ENCODE measurements around the gene ZCRB1. TPM values are rescaled to one million over a fixed set of nuclear protein-coding genes. Genes with fewer than 3 reads are reported as not detected.

Gene ZCRB1
- total RNA-seq, 4 donors from 2014 or later, result 21.3 to 31.0 (median 24.3) TPM

GRCh38 chr12:42278128-42278510, 47.8 kb downstream of the ZCRB1 start:
- no peaks in the 10 kb centered on the region for H3K36me3 ChIP-seq
- no peak overlapping the region for H3K4me3 ChIP-seq
- H3K27ac ChIP-seq, result no peak overlapping the region
- DNase-seq (ENCODE audit: low spot score in 2 of 2), result no peak
- no peaks in the 10 kb centered on the region for H3K27me3 ChIP-seq
- no peaks in the 10 kb centered on the region for H3K4me1 ChIP-seq
- no peaks in the 10 kb centered on the region for H3K9me3 ChIP-seq
- TF ChIP-seq EP300 (IDR thresholded peaks at IDR 0.05) (no peak), POLR2A (IDR thresholded peaks at IDR 0.05) (no peak), POLR2AphosphoS5 (IDR thresholded peaks at IDR 0.05) (no peak)
- TF ChIP-seq, protein P1, sequence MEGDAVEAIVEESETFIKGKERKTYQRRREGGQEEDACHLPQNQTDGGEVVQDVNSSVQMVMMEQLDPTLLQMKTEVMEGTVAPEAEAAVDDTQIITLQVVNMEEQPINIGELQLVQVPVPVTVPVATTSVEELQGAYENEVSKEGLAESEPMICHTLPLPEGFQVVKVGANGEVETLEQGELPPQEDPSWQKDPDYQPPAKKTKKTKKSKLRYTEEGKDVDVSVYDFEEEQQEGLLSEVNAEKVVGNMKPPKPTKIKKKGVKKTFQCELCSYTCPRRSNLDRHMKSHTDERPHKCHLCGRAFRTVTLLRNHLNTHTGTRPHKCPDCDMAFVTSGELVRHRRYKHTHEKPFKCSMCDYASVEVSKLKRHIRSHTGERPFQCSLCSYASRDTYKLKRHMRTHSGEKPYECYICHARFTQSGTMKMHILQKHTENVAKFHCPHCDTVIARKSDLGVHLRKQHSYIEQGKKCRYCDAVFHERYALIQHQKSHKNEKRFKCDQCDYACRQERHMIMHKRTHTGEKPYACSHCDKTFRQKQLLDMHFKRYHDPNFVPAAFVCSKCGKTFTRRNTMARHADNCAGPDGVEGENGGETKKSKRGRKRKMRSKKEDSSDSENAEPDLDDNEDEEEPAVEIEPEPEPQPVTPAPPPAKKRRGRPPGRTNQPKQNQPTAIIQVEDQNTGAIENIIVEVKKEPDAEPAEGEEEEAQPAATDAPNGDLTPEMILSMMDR (IDR thresholded peaks at IDR 0.05), result no peak

DNA sequence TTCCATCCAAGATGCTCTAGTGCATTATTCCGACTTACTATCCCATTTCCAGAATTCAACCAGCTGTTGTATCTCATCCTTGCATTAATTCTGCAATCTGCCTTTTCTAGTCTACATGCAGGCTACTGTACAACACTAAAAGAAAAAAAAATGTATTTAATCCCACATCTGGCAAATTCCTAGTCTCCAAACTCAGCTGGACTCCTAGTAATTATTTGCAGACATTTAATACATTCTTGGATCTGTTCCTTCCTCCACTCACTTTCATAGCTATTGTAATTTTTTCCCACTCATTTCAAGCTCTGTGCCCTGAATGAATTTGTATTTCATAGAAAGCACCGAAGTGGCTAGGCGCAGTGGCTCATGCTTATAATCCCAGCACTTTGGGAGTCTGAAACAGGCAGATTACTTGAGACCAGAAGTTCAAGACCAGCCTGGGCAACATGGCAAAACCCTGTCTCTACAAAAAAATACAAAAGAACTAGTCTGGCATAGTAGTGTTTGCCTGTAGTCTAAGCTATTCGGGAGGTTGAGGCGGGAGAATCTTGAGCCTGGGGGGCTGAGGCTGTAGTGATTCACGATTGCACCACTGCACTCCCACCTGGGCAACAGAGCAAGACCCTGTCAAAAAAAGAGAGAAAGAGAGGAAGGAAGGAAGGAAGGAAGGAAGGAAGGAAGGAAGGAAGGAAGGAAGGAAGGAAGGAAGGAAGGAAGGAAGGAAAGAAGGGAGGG, 48.3 kb downstream of the ZCRB1 start:
- Histone ChIP-seq H3K36me3 (no peaks in the 10 kb centered on the region), H3K4me1 (no peaks in the 10 kb centered on the region), H3K27ac (no peak overlapping the region), H3K9me3 (no peaks in the 10 kb centered on the region), H3K4me3 (no peak overlapping the region), H3K27me3 (no peaks in the 10 kb centered on the region)
- TF ChIP-seq POLR2A (IDR thresholded peaks at IDR 0.05), result no peak
- TF ChIP-seq, protein P1 (IDR thresholded peaks at IDR 0.05), result no peak
- no peak for TF ChIP-seq POLR2AphosphoS5 (IDR thresholded peaks at IDR 0.05)
- 74% methylated on average over 6 of the region's 6 CpGs for WGBS
- DNase-seq (ENCODE audit: low spot score in 2 of 2), result no peak

DNA sequence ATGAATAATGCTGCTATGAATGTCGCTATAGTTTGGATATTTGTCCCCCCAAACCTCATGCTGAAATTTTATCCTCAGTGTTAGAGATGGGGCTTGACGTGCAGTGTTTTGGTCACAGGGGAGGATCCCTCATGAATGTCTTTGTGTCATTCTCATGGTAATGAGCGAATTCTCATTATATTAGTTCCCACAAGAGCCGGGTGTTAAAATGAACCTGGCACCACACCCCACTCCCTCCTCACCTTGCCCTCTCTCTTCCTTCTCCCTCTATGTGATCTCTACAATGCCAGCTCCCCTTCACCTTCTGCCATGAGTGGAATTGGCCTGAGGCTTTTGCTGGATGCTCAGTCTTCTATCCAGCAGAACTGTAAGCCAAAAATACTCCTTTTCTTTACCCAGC, 50.4 kb downstream of the ZCRB1 start:
- TF ChIP-seq POLR2AphosphoS5 (IDR thresholded peaks at IDR 0.05), result no peak
- TF ChIP-seq, protein P1 (IDR thresholded peaks at IDR 0.05), result no peak
- no peak for TF ChIP-seq EP300 (IDR thresholded peaks at IDR 0.05)
- no peak for TF ChIP-seq POLR2A (IDR thresholded peaks at IDR 0.05)
- H3K36me3 ChIP-seq, result no peaks in the 10 kb centered on the region
- H3K4me1 ChIP-seq, result no peaks in the 10 kb centered on the region
- no peak overlapping the region for H3K4me3 ChIP-seq
- no peaks in the 10 kb centered on the region for H3K27me3 ChIP-seq
- H3K27ac ChIP-seq, result no peak overlapping the region
- DNase-seq (ENCODE audit: low spot score in 2 of 2), result no peak
- no peaks in the 10 kb centered on the region for H3K9me3 ChIP-seq
- 90% methylated on average over 4 of the region's 4 CpGs for WGBS

GRCh38 chr12:42273706-42274105, 52.2 kb downstream of the ZCRB1 start:
- 92% methylated on average over 11 of the region's 21 CpGs for WGBS
- no peak overlapping the region for H3K27ac ChIP-seq
- H3K4me1 ChIP-seq, result no peaks in the 10 kb centered on the region
- DNase-seq (ENCODE audit: low spot score in 2 of 2), result no peak
- TF ChIP-seq, protein P1 (IDR thresholded peaks at IDR 0.05), result no peak
- TF ChIP-seq POLR2A (IDR thresholded peaks at IDR 0.05) (no peak), EP300 (IDR thresholded peaks at IDR 0.05) (no peak), POLR2AphosphoS5 (IDR thresholded peaks at IDR 0.05) (no peak)
- no peaks in the 10 kb centered on the region for H3K27me3 ChIP-seq
- H3K36me3 ChIP-seq, result no peaks in the 10 kb centered on the region
- no peak overlapping the region for H3K4me3 ChIP-seq
- no peaks in the 10 kb centered on the region for H3K9me3 ChIP-seq

DNA sequence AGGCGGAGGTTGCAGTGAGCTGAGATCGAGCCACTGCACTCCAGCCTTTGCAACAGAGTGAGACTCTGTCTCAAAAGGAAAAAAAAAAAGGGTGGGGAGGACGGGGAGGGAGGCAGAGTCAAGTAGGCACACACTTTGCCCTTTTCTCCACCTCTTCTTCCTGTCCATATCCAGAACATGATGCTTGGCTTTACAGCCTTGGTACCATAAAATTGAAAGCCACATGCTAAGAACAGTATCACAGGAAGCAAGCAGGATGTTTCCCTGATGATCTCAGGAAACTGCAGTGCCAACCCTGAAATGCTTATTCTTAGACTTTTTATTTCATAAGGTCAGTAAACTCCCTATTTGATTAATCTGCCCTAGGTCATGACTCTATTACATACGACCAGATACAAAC, 55.3 kb downstream of the ZCRB1 start:
- H3K4me1 ChIP-seq, result no peaks in the 10 kb centered on the region
- TF ChIP-seq POLR2AphosphoS5 (IDR thresholded peaks at IDR 0.05), result no peak
- no peak for TF ChIP-seq POLR2A (IDR thresholded peaks at IDR 0.05)
- TF ChIP-seq, protein P1 (IDR thresholded peaks at IDR 0.05), result no peak
- TF ChIP-seq EP300 (IDR thresholded peaks at IDR 0.05), result no peak
- DNase-seq (ENCODE audit: low spot score in 2 of 2), result no peak

More for the DNA sequence above, 55.3 kb downstream of the ZCRB1 start:
- H3K27ac ChIP-seq, result no peak overlapping the region
- H3K4me3 ChIP-seq, result no peak overlapping the region
- H3K36me3 ChIP-seq, result no peaks in the 10 kb centered on the region
- no peaks in the 10 kb centered on the region for H3K27me3 ChIP-seq
- WGBS, result 66% methylated on average over 4 of the region's 4 CpGs
- no peaks in the 10 kb centered on the region for H3K9me3 ChIP-seq

Data from suprapubic skin (tissue), 4 donors.